GM10266 (cell line): Measurements from ENCODE around the gene SLC25A22.

ENCODE experiments used
- DNase-seq: peaks from one replicate; pipeline ENCODE4 v3.0.0; 2012; ENCODE audit errors: extremely low spot score
- CTCF ChIP-seq: IDR thresholded peaks from 2 replicates; pipeline ENCODE4 v1.5.1; 2012; ENCODE audit warnings: mild to moderate bottlenecking, low read depth; ENCODE audit not compliant: control insufficient read depth, insufficient read depth; ENCODE audit errors: missing control alignments

SLC25A22 gene

GRCh38 chr11:778976-779954, 18.8 kb downstream of the SLC25A22 start:
- TF ChIP-seq CTCF, result peak; percentile 4
- DNase-seq, result no peak

- no peak for TF ChIP-seq CTCF
- DNase-seq, result peak; percentile 100
These were observed 20.5 kb downstream of the SLC25A22 start, which contains the start of gene GATD1 for GRCh38 chr11:777288-778255. TSS of gene GATD1 (minus strand) at chr11:777487. CDS start at chr11:777462, 25 bp downstream.

GRCh38 chr11:776561-777287, 21.4 kb downstream of the SLC25A22 start:
- peak; percentile 87 for DNase-seq
- TF ChIP-seq CTCF, result peak; percentile 24

- TF ChIP-seq CTCF, result no peak
- DNase-seq, result no peak
These were observed 21.9 kb downstream of the SLC25A22 start for GRCh38 chr11:776263-776560.

- no peak for DNase-seq
- no peak for TF ChIP-seq CTCF
These were observed 23.0 kb downstream of the SLC25A22 start for GRCh38 chr11:774873-775592.

GRCh38 chr11:773830-774229, 24.3 kb downstream of the SLC25A22 start:
- no peak for DNase-seq
- TF ChIP-seq CTCF, result no peak
